ENCODE measurements around the gene NLK. TPM values are rescaled to one million over a fixed set of nuclear protein-coding genes. Genes with fewer than 3 reads are reported as not detected.

NLK gene
- total and polyA plus RNA-seq, 10 of the 15 experiments (the other 5 are each of a cell fraction or from before 2014, with no cell fraction given), result 5.0 to 22.9 (median 15.0) TPM

GRCh38 chr17:27993723-27994310 lies 48.7 kb upstream of the NLK start (continued):
- TF ChIP-seq ZNF592 (IDR thresholded peaks at IDR 0.05), result no peak
- no peak for TF ChIP-seq ATF2 (IDR thresholded peaks at IDR 0.05; ENCODE audit: low read length)
- TF ChIP-seq, protein P1, sequence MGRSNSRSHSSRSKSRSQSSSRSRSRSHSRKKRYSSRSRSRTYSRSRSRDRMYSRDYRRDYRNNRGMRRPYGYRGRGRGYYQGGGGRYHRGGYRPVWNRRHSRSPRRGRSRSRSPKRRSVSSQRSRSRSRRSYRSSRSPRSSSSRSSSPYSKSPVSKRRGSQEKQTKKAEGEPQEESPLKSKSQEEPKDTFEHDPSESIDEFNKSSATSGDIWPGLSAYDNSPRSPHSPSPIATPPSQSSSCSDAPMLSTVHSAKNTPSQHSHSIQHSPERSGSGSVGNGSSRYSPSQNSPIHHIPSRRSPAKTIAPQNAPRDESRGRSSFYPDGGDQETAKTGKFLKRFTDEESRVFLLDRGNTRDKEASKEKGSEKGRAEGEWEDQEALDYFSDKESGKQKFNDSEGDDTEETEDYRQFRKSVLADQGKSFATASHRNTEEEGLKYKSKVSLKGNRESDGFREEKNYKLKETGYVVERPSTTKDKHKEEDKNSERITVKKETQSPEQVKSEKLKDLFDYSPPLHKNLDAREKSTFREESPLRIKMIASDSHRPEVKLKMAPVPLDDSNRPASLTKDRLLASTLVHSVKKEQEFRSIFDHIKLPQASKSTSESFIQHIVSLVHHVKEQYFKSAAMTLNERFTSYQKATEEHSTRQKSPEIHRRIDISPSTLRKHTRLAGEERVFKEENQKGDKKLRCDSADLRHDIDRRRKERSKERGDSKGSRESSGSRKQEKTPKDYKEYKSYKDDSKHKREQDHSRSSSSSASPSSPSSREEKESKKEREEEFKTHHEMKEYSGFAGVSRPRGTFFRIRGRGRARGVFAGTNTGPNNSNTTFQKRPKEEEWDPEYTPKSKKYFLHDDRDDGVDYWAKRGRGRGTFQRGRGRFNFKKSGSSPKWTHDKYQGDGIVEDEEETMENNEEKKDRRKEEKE (IDR thresholded peaks at IDR 0.05), result no peak
- TF ChIP-seq NR2F1 (conservative IDR thresholded peaks at IDR 0.05), result no peak
- TF ChIP-seq SIN3A (IDR thresholded peaks at IDR 0.05; ENCODE audit: low read depth, low read length), result no peak
- TF ChIP-seq E4F1 (IDR thresholded peaks at IDR 0.05; ENCODE audit: borderline replicate concordance, partially characterized antibody), result no peak
- TF ChIP-seq ZSCAN29 (IDR thresholded peaks at IDR 0.05), result no peak
- TF ChIP-seq CBX3 (IDR thresholded peaks at IDR 0.05; ENCODE audit: borderline replicate concordance, low read depth), result no peak
- no peak for TF ChIP-seq ZNF207 (IDR thresholded peaks at IDR 0.05; ENCODE audit: borderline replicate concordance)

All from GM12878 (cell line).